GM21390 (cell line): ENCODE measurements around the gene FADS2.
A peak's percentile ranks its signal among the peaks of the same experiment; 100 is the strongest.

ENCODE experiments used
- ATAC-seq: cut with Tn5 transposase; IDR thresholded peaks from one replicate; pipeline ENCODE4 v1.9.1; 2021; ENCODE audit not compliant: unreplicated experiment

Gene FADS2

DNA sequence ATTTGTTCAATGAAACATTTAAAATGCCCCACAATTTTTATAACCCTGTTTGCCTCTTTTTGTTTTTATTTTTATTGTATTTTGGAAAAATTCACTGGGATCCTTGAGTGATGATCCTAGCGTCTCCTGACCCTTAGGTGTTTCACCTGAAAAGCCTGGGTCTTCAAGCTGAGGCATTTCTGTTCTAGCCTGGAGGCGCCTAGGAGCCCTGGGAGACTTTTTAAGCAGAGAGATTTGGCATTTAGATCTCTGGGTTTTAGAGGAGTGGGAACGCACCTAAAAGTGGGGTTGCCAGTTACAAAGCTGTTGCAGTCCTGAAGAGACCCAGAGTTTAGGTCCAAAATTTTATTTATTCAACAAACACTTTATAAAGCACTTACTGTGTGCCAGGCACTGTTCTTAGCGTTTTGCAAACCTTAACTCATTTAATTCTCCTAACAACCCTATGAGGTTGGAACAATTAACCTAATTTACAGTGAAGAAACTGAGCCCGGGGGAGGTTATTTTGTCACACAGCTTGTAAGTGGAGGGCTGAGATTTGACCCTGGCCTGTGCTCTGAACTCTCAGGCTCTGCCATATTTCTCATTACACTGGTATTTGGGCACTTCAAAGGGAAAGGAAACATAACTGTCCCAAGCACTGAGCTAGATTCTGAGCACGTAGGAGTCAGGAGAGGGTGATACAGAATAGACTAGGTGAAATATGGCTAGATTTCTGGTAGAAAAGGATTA lies 10.5 kb upstream of the FADS2 start:
- ATAC-seq: no peak

- ATAC-seq: no peak
Measured at GRCh38 chr11:61820174-61820573, 7.9 kb upstream of the FADS2 start.

- ATAC-seq: peak; percentile 0
Measured at GRCh38 chr11:61826930-61827570, 1.1 kb upstream of the FADS2 start.

- ATAC-seq: no peak
Measured at GRCh38 chr11:61828379-61828628, 204 bp downstream of the FADS2 start.

- no peak for ATAC-seq
Measured at GRCh38 chr11:61828629-61829407, 718 bp downstream of the FADS2 start.

DNA sequence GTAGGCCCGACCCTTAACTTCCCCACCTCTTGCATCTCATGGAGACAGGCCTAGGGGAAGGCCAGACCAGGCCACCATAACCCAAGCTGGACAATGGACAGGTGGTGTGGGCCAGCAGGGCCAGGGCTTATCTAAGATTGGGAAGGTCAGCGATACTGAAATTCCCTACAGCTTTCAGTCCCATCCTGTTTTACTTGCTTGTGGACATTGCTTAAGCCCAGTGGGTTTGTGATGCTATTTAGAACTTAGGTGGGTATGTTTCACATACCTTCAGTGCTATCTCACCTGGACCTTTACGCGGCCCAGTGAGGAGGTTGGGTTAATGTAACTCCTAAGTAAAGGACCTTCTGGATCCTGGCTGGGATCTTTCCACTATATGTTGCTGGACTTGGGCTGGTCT lies 1.7 kb downstream of the FADS2 start:
- no peak for ATAC-seq

GRCh38 chr11:61830237-61831105 lies 2.4 kb downstream of the FADS2 start:
- ATAC-seq: no peak

DNA sequence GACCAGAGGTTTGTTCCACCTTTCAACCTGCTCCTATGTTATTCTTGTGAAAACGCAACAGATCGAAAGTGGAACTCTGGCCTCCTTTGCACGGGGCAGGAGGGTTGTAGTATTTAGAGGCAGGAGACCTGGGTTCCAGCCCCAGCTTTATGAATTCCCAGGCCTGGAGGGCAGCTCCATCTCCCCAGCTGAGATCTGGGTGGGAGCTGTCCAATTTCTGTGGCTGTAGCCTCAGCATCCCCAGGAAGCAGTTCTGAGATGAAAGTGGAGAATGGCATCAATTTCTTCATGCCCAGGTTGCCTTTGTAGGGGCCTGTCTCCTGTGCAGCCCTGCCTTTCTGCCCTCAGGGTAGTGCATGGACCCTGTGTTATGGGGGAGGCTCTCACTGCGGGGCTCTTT lies 4.1 kb downstream of the FADS2 start:
- ATAC-seq: no peak

DNA sequence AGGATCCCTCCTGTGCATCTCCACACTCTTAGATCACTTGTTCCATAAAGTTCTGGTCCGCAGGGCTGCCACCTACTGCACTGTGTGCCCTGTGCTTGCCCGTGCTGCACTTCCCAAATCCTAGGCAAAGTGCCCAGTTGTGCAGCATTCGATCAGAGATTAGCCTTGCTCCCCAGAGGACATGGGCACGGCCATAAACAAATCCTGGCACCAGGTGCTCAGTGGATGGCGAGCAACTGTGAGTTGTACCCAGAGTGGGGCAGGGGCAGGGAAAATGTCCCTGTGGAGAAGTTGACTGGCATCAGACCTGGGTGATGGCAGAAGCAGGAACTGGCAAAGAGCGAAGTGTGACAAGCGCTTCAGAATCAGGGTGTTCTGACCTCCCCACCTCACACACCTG lies 4.7 kb downstream of the FADS2 start:
- no peak for ATAC-seq

DNA sequence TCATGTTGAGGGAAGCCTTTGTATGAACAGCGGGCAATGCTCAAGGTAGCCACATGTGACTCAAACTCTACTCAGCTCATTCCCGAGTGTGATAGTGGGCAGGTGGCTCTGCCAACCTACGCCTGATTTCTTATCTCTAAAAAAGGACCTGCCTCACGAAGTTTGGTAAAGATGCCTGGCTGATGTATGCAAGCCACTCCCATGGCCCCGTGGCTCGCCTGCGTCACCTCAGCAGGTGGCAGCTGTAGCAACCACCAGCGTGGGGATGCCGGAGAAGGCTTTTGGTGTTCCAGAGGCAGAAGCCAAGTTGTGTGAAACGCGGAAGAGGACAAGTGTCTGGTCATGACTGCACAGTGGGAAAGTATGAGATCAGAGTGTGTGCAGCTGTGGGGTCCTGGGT lies 5.4 kb downstream of the FADS2 start:
- ATAC-seq: no peak

- no peak for ATAC-seq
Measured at GRCh38 chr11:61833926-61834277, 5.8 kb downstream of the FADS2 start.

- ATAC-seq: peak; percentile 95
Measured at GRCh38 chr11:61834278-61835048, 6.4 kb downstream of the FADS2 start.

- ATAC-seq: no peak
Measured at GRCh38 chr11:61836193-61836592, 8.1 kb downstream of the FADS2 start.

DNA sequence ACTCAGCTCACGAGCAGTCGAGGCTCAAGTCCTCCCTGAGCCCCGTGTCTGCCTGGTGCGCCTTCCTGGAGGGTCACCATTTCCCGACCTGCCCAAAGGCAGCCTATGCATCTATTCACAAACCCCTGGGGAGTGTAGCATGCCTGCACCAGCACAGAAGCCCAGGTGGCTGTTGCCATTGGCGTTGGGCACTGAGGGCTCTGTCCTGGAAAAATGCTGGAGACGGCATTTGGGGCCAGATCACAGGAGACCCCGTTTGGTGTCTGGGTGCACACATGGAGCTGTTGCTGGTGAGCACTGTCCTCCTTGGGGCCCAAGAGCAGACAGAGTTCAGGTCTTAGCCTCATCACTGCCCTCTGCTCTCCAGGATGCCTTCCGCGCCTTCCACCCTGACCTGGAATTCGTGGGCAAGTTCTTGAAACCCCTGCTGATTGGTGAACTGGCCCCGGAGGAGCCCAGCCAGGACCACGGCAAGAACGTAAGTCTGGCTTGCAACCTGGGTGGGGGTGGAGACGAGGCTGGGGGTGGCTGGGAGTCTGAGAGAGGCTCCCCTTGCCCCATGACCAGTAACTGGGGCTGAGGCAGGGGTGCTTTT lies 9.4 kb downstream of the FADS2 start:
- no peak for ATAC-seq

DNA sequence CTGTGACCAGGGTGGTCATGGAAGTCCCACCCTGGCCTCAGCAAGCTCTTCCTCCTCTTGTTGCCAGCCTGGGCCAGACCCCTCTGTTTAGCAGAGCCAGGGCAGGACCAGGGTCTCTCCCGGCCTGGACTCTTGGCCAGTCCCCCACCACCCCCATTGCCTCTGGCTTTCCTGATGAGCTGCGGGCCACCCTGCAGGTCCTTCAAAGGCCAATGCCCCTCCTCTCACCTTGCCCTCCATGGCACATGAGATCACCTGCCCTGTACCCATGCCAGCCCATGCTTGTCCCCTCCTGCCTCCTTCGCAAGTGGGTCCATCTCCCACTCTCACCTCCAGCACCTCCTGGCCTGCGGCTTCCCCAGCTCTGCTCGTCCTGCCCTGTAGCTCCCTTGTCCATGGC lies 10.4 kb downstream of the FADS2 start:
- no peak for ATAC-seq

GRCh38 chr11:61838921-61839320 lies 10.8 kb downstream of the FADS2 start:
- ATAC-seq: no peak

DNA sequence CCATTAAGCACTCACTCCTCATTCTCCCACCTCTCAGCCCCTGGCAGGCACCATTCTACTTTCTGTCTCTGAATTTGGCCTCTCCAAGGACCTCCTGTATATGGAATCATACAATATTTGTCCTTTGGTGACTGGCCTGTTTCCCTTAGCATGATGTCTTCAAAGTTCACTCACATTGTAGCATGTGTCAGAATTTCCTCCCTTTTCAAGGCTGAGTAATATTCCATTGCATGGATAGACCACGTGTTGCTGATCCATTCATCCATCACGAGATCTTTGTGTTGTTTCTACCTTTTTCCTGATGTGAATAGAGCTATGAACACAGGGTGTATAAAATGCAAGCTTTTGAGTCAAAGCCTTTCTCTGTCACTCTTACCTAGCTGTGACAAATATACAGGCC lies 11.6 kb downstream of the FADS2 start:
- ATAC-seq: no peak

DNA sequence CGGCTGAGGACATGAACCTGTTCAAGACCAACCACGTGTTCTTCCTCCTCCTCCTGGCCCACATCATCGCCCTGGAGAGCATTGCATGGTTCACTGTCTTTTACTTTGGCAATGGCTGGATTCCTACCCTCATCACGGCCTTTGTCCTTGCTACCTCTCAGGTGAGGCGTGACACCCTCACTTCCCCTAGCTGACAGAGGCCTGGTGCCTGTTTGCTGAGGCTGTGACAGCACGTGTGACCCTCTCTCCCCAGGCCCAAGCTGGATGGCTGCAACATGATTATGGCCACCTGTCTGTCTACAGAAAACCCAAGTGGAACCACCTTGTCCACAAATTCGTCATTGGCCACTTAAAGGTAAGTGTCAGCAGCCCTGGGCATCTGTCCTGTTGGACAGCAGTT lies 12.3 kb downstream of the FADS2 start:
- no peak for ATAC-seq

- ATAC-seq: no peak
Measured at GRCh38 chr11:61841636-61842527, 13.8 kb downstream of the FADS2 start.

GRCh38 chr11:61842528-61842820 lies 14.4 kb downstream of the FADS2 start:
- ATAC-seq: no peak
